HEK293 (cell line): ENCODE results near the gene HPRT1.

ENCODE experiments used
- CTCF ChIA-PET: fragments of 350-600 bp; formaldehyde crosslinking; extraction: SDS; loops from one replicate; lab custom pipeline; 2021; ENCODE audit warnings: antibody characterized with exemption; lab: Yijun Ruan, JAX
- POLR2A ChIA-PET: fragments of 300-600 bp; formaldehyde crosslinking; extraction: SDS; loops from one replicate; lab custom pipeline; 2020; ENCODE audit warnings: antibody characterized with exemption, inconsistent platforms; lab: Yijun Ruan, JAX
- H3K27ac ChIP-seq: fragments of 200-500 bp; sonication (Bioruptor generic); 2 replicates; pipeline ENCODE4 v1.5.1; 2014; ENCODE audit warnings: low read depth, low read length, control low read depth, inconsistent platforms; ENCODE audit errors: extremely low read depth
- H3K36me3 ChIP-seq, 2 experiments: fragments of 200-500 bp in 1 of 2; sonication (Bioruptor generic) in 1 of 2; 1 replicate in 1 of 2; 2 replicates in 1 of 2; pipeline ENCODE4 v1.5.1; 2014 to 2017; ENCODE audit warnings: inconsistent platforms in 2 of 2, low read length in 2 of 2; ENCODE audit not compliant: control insufficient read depth in 2 of 2, insufficient read depth in 1 of 2
- H3K4me1 ChIP-seq: fragments of 200-500 bp; sonication (Bioruptor generic); 2 replicates; pipeline ENCODE4 v1.5.1; 2014; ENCODE audit warnings: mild to moderate bottlenecking, low read length, inconsistent platforms; ENCODE audit not compliant: control insufficient read depth, insufficient read depth
- H3K4me3 ChIP-seq: 2 replicates; pipeline ENCODE4 v1.5.1; 2011; ENCODE audit warnings: low read depth, mild to moderate bottlenecking, control low read depth, low read length, moderate library complexity
- H3K9me3 ChIP-seq: fragments of 200-500 bp; sonication (Bioruptor generic); 2 replicates; pipeline ENCODE4 v1.5.1; 2014; ENCODE audit warnings: low read depth, low read length, inconsistent platforms; ENCODE audit not compliant: control insufficient read depth, insufficient read depth
- EGR2 ChIP-seq: fragments of 450-650 bp; formaldehyde crosslinking; IDR thresholded peaks from 2 replicates; pipeline ENCODE4 v1.5.1; 2016; ENCODE audit warnings: low read depth, missing biosample characterization, missing genetic modification characterization
- GLIS2 ChIP-seq: fragments of 450-650 bp; formaldehyde crosslinking; IDR thresholded peaks from 2 replicates; pipeline ENCODE4 v1.5.1; 2016; ENCODE audit warnings: missing biosample characterization, missing genetic modification characterization
- KLF10 ChIP-seq: fragments of 450-650 bp; IDR thresholded peaks from 2 replicates; pipeline ENCODE4 v1.5.1; 2018; ENCODE audit warnings: missing biosample characterization, mild to moderate bottlenecking, missing genetic modification characterization
- KLF8 ChIP-seq: fragments of 450-650 bp; formaldehyde crosslinking; IDR thresholded peaks from 2 replicates; pipeline ENCODE4 v1.5.1; 2016; ENCODE audit warnings: missing biosample characterization, missing genetic modification characterization
- KLF9 ChIP-seq: fragments of 450-650 bp; formaldehyde crosslinking; IDR thresholded peaks from 2 replicates; pipeline ENCODE4 v1.5.1; 2016; ENCODE audit warnings: missing biosample characterization, missing genetic modification characterization, low read depth
- PATZ1 ChIP-seq: fragments of 450-650 bp; formaldehyde crosslinking; IDR thresholded peaks from 2 replicates; pipeline ENCODE4 v1.5.1; 2016; ENCODE audit warnings: missing biosample characterization, missing genetic modification characterization
- SCRT2 ChIP-seq: fragments of 450-650 bp; formaldehyde crosslinking; IDR thresholded peaks from 2 replicates; pipeline ENCODE4 v1.5.1; 2016; ENCODE audit warnings: missing biosample characterization, missing genetic modification characterization
- SP2 ChIP-seq: fragments of 450-650 bp; formaldehyde crosslinking; IDR thresholded peaks from 2 replicates; pipeline ENCODE4 v1.5.1; 2016; ENCODE audit warnings: missing biosample characterization, missing genetic modification characterization
- YY1 ChIP-seq: fragments of 450-650 bp; formaldehyde crosslinking; IDR thresholded peaks from 2 replicates; pipeline ENCODE4 v1.5.1; 2018; ENCODE audit warnings: missing biosample characterization, missing genetic modification characterization
- ZFP69B ChIP-seq: fragments of 450-650 bp; formaldehyde crosslinking; IDR thresholded peaks from 2 replicates; pipeline ENCODE4 v1.5.1; 2016; ENCODE audit warnings: missing biosample characterization, missing genetic modification characterization
- ZIC2 ChIP-seq: fragments of 450-650 bp; formaldehyde crosslinking; IDR thresholded peaks from 2 replicates; pipeline ENCODE4 v1.5.1; 2016; ENCODE audit warnings: missing biosample characterization, missing genetic modification characterization
- ZNF112 ChIP-seq: fragments of 450-650 bp; formaldehyde crosslinking; IDR thresholded peaks from 2 replicates; pipeline ENCODE4 v1.5.0; 2017; ENCODE audit warnings: missing biosample characterization, missing genetic modification characterization
- ZNF274 ChIP-seq, 2 experiments: fragments of 200-500 bp in 1 of 2; fragments of 450-650 bp in 1 of 2; sonication (Bioruptor generic) in 1 of 2; formaldehyde crosslinking in 1 of 2; IDR thresholded peaks; 2 replicates each; pipeline versions ENCODE4 v1.5.1 to v1.6.1; 2014 to 2016; ENCODE audit warnings: borderline replicate concordance in 1 of 2, inconsistent platforms in 1 of 2, low read length in 1 of 2, missing biosample characterization in 1 of 2, missing genetic modification characterization in 1 of 2
- ZNF600 ChIP-seq: fragments of 450-650 bp; formaldehyde crosslinking; IDR thresholded peaks from 2 replicates; pipeline ENCODE4 v1.5.1; 2016; ENCODE audit warnings: missing biosample characterization, missing genetic modification characterization
- ZNF626 ChIP-seq: fragments of 450-650 bp; sonication (Bioruptor Pico); formaldehyde crosslinking; IDR thresholded peaks from 2 replicates; pipeline ENCODE4 v1.5.1; 2018; ENCODE audit warnings: missing biosample characterization, missing genetic modification characterization, inconsistent platforms
- ZNF629 ChIP-seq: fragments of 450-650 bp; formaldehyde crosslinking; IDR thresholded peaks from 2 replicates; pipeline ENCODE4 v1.5.1; 2017; ENCODE audit warnings: missing biosample characterization, missing genetic modification characterization
- ZNF660 ChIP-seq: fragments of 450-650 bp; IDR thresholded peaks from 2 replicates; pipeline ENCODE4 v1.5.1; 2018; ENCODE audit warnings: missing biosample characterization, mild to moderate bottlenecking, missing genetic modification characterization
- ZXDB ChIP-seq: fragments of 450-650 bp; formaldehyde crosslinking; IDR thresholded peaks from 2 replicates; pipeline ENCODE4 v1.5.1; 2016; ENCODE audit warnings: missing biosample characterization, missing genetic modification characterization
- TF ChIP-seq, protein P1 (sequence below): fragments of 450-650 bp; formaldehyde crosslinking; IDR thresholded peaks from 2 replicates; pipeline ENCODE4 v1.5.1; 2016; ENCODE audit warnings: missing biosample characterization, missing genetic modification characterization
- TF ChIP-seq, protein P2 (sequence below): fragments of 450-650 bp; formaldehyde crosslinking; IDR thresholded peaks from 2 replicates; pipeline ENCODE4 v1.5.1; 2017; ENCODE audit warnings: missing biosample characterization, missing genetic modification characterization
- TF ChIP-seq, protein P3 (sequence below): fragments of 450-650 bp; formaldehyde crosslinking; IDR thresholded peaks from 2 replicates; pipeline ENCODE4 v1.5.1; 2017; ENCODE audit warnings: missing biosample characterization, missing genetic modification characterization
- TF ChIP-seq, protein P4 (sequence below): fragments of 450-650 bp; formaldehyde crosslinking; IDR thresholded peaks from 2 replicates; pipeline ENCODE4 v1.5.1; 2016; ENCODE audit warnings: missing biosample characterization, missing genetic modification characterization
- TF ChIP-seq, protein P5 (sequence below): fragments of 450-650 bp; formaldehyde crosslinking; IDR thresholded peaks from 2 replicates; pipeline ENCODE4 v1.5.1; 2016; ENCODE audit warnings: missing biosample characterization, missing genetic modification characterization

The HPRT1 gene

DNA sequence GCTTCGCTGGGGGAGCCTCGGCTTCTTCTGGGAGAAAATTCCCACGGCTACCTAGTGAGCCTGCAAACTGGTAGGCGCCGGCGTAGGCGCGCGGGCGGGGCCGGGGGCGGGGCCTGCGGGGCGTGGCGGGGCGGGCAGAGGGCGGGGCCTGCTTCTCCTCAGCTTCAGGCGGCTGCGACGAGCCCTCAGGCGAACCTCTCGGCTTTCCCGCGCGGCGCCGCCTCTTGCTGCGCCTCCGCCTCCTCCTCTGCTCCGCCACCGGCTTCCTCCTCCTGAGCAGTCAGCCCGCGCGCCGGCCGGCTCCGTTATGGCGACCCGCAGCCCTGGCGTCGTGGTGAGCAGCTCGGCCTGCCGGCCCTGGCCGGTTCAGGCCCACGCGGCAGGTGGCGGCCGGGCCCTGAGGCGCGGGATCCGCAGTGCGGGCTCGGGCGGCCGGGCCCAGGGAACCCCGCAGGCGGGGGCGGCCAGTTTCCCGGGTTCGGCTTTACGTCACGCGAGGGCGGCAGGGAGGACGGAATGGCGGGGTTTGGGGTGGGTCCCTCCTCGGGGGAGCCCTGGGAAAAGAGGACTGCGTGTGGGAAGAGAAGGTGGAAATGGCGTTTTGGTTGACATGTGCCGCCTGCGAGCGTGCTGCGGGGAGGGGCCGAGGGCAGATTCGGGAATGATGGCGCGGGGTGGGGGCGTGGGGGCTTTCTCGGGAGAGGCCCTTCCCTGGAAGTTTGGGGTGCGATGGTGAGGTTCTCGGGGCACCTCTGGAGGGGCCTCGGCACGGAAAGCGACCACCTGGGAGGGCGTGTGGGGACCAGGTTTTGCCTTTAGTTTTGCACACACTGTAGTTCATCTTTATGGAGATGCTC lies at the start of gene HPRT1:
TSS of gene HPRT1 (plus strand) at position 161 of the 857 bp plus-strand sequence. CDS start at position 308, 147 bp downstream.
- no peaks in the 10 kb centered on the region; the same call in 1 of the 2 replicates for H3K4me1 ChIP-seq
- H3K4me3 ChIP-seq, result peak within 1 kb of the TSS; percentile 69
- H3K9me3 ChIP-seq, result no peaks in the 10 kb centered on the region
- ChIA-PET CTCF (no interaction called here), POLR2A (interaction anchor here (0.7 kb wide), 2 partner anchors 40 to 562 kb away, joined by 3 read pairs; partner anchors contain the start of gene RTL8B)
- H3K27ac ChIP-seq, result peak within 1 kb of the TSS; percentile 89
- no peaks in the 10 kb centered on the region; a peak in 1 of 3 replicates for H3K36me3 ChIP-seq
- TF ChIP-seq PATZ1 (tag by site-specific recombination), result peak; percentile 83
- TF ChIP-seq, protein P1, sequence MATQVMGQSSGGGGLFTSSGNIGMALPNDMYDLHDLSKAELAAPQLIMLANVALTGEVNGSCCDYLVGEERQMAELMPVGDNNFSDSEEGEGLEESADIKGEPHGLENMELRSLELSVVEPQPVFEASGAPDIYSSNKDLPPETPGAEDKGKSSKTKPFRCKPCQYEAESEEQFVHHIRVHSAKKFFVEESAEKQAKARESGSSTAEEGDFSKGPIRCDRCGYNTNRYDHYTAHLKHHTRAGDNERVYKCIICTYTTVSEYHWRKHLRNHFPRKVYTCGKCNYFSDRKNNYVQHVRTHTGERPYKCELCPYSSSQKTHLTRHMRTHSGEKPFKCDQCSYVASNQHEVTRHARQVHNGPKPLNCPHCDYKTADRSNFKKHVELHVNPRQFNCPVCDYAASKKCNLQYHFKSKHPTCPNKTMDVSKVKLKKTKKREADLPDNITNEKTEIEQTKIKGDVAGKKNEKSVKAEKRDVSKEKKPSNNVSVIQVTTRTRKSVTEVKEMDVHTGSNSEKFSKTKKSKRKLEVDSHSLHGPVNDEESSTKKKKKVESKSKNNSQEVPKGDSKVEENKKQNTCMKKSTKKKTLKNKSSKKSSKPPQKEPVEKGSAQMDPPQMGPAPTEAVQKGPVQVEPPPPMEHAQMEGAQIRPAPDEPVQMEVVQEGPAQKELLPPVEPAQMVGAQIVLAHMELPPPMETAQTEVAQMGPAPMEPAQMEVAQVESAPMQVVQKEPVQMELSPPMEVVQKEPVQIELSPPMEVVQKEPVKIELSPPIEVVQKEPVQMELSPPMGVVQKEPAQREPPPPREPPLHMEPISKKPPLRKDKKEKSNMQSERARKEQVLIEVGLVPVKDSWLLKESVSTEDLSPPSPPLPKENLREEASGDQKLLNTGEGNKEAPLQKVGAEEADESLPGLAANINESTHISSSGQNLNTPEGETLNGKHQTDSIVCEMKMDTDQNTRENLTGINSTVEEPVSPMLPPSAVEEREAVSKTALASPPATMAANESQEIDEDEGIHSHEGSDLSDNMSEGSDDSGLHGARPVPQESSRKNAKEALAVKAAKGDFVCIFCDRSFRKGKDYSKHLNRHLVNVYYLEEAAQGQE (tag by site-specific recombination), result no peak
- TF ChIP-seq KLF10 (tag by site-specific recombination), result peak; percentile 76; the same call in 1 of the 2 replicates
- TF ChIP-seq EGR2, result peak; percentile 84
- TF ChIP-seq SCRT2 (tag by site-specific recombination), result 0 out of 2 replicates have a peak, but pooled peaks have one; percentile 1
- TF ChIP-seq ZNF112 (tag by site-specific recombination), result no peak
- no peak for TF ChIP-seq ZNF274 (IDR thresholded peaks at IDR 0.05; ENCODE audit: low read length)
- no peak for TF ChIP-seq ZNF274 (tag by site-specific recombination; IDR thresholded peaks at IDR 0.05; ENCODE audit: borderline replicate concordance)
- peak; percentile 58; the same call in 1 of the 2 replicates for TF ChIP-seq KLF8 (tag by site-specific recombination)
- TF ChIP-seq ZIC2 (tag by site-specific recombination), result 0 out of 2 replicates have a peak, but pooled peaks have one; percentile 25
- TF ChIP-seq, protein P2, sequence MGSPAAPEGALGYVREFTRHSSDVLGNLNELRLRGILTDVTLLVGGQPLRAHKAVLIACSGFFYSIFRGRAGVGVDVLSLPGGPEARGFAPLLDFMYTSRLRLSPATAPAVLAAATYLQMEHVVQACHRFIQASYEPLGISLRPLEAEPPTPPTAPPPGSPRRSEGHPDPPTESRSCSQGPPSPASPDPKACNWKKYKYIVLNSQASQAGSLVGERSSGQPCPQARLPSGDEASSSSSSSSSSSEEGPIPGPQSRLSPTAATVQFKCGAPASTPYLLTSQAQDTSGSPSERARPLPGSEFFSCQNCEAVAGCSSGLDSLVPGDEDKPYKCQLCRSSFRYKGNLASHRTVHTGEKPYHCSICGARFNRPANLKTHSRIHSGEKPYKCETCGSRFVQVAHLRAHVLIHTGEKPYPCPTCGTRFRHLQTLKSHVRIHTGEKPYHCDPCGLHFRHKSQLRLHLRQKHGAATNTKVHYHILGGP, result no peak
- TF ChIP-seq SP2 (tag by site-specific recombination), result peak; percentile 54
- TF ChIP-seq GLIS2, result peak; percentile 39; the same call in 1 of the 2 replicates
- peak; percentile 57; the same call in 1 of the 2 replicates for TF ChIP-seq ZNF660
- TF ChIP-seq ZFP69B (tag by site-specific recombination), result peak; percentile 44; the same call in 1 of the 2 replicates
- peak; percentile 55; the same call in 1 of the 2 replicates for TF ChIP-seq ZXDB (tag by site-specific recombination)
- peak; percentile 56 for TF ChIP-seq KLF9 (tag by site-specific recombination)
- 0 out of 2 replicates have a peak, but pooled peaks have one; percentile 34 for TF ChIP-seq ZNF626
- TF ChIP-seq, protein P3, sequence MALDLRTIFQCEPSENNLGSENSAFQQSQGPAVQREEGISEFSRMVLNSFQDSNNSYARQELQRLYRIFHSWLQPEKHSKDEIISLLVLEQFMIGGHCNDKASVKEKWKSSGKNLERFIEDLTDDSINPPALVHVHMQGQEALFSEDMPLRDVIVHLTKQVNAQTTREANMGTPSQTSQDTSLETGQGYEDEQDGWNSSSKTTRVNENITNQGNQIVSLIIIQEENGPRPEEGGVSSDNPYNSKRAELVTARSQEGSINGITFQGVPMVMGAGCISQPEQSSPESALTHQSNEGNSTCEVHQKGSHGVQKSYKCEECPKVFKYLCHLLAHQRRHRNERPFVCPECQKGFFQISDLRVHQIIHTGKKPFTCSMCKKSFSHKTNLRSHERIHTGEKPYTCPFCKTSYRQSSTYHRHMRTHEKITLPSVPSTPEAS, result peak; percentile 31; the same call in 1 of the 2 replicates
- TF ChIP-seq ZNF600 (tag by site-specific recombination), result 0 out of 2 replicates have a peak, but pooled peaks have one; percentile 35
- TF ChIP-seq, protein P4, sequence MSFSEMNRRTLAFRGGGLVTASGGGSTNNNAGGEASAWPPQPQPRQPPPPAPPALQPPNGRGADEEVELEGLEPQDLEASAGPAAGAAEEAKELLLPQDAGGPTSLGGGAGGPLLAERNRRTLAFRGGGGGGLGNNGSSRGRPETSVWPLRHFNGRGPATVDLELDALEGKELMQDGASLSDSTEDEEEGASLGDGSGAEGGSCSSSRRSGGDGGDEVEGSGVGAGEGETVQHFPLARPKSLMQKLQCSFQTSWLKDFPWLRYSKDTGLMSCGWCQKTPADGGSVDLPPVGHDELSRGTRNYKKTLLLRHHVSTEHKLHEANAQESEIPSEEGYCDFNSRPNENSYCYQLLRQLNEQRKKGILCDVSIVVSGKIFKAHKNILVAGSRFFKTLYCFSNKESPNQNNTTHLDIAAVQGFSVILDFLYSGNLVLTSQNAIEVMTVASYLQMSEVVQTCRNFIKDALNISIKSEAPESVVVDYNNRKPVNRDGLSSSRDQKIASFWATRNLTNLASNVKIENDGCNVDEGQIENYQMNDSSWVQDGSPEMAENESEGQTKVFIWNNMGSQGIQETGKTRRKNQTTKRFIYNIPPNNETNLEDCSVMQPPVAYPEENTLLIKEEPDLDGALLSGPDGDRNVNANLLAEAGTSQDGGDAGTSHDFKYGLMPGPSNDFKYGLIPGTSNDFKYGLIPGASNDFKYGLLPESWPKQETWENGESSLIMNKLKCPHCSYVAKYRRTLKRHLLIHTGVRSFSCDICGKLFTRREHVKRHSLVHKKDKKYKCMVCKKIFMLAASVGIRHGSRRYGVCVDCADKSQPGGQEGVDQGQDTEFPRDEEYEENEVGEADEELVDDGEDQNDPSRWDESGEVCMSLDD (tag by site-specific recombination), result 0 out of 2 replicates have a peak, but pooled peaks have one; percentile 41
- TF ChIP-seq, protein P5, sequence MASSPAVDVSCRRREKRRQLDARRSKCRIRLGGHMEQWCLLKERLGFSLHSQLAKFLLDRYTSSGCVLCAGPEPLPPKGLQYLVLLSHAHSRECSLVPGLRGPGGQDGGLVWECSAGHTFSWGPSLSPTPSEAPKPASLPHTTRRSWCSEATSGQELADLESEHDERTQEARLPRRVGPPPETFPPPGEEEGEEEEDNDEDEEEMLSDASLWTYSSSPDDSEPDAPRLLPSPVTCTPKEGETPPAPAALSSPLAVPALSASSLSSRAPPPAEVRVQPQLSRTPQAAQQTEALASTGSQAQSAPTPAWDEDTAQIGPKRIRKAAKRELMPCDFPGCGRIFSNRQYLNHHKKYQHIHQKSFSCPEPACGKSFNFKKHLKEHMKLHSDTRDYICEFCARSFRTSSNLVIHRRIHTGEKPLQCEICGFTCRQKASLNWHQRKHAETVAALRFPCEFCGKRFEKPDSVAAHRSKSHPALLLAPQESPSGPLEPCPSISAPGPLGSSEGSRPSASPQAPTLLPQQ (tag by site-specific recombination), result peak; percentile 69; the same call in 1 of the 2 replicates
- TF ChIP-seq YY1 (tag by site-specific recombination), result peak; percentile 70
- 0 out of 2 replicates have a peak, but pooled peaks have one; percentile 24 for TF ChIP-seq ZNF629 (tag by site-specific recombination)
